GM12878 (cell line): Measurements from ENCODE around the gene KRT78. TPM values are rescaled to one million over a fixed set of nuclear protein-coding genes. Genes with fewer than 3 reads are reported as not detected.

Experiments used
- ATAC-seq: fragments of 200-7000 bp; cut with Tn5 transposase; 3 replicates; pipeline ENCODE4 v1.9.1; 2020; ENCODE audit warnings: mild to moderate bottlenecking, moderate library complexity
- BruUV-seq: library from RNA; stranded (reverse); fragments of 400-500 nt; replicated peaks from 2 replicates; lab custom pipeline; 2021; lab: Mats Ljungman, UMichigan
- CTCF ChIA-PET: fragments of 300-600 bp; sonication (Branson Sonifier 250); formaldehyde crosslinking; extraction: SDS; loops from one replicate; lab custom pipeline; 2021; ENCODE audit warnings: inconsistent platforms; lab: Yijun Ruan, JAX
- POLR2A ChIA-PET: fragments of 350-600 bp; formaldehyde crosslinking; extraction: SDS; loops from one replicate; lab custom pipeline; 2021; ENCODE audit warnings: inconsistent platforms; lab: Charles Lee
- RAD21 ChIA-PET: fragments of 300-600 bp; sonication (Branson Sonifier 250); formaldehyde crosslinking; loops from one replicate; lab custom pipeline; 2023; ENCODE audit warnings: antibody characterized with exemption; ENCODE audit not compliant: unreplicated experiment; lab: Charles Lee
- SMC1A ChIA-PET: fragments of 300-600 bp; sonication (Branson Sonifier 250); formaldehyde crosslinking; loops from one replicate; lab custom pipeline; 2023; ENCODE audit not compliant: unreplicated experiment, uncharacterized antibody; lab: Charles Lee
- DNase-seq: peaks from one replicate; pipeline ENCODE4 v3.0.0-alpha.2; 2011; ENCODE audit warnings: low read depth, low spot score
- FAIRE-seq: peaks from 3 replicates; lab custom pipeline; 2011; peaks lifted over from hg19 to GRCh38; lab: Jason Lieb, UNC
- H2AFZ ChIP-seq: 2 replicates; pipeline ENCODE4 v1.6.0; 2011; ENCODE audit warnings: low read depth, low read length, control low read depth; ENCODE audit not compliant: control insufficient read depth
- H3K27ac ChIP-seq: 2 replicates; pipeline ENCODE4 v1.5.1; 2011; ENCODE audit warnings: control low read depth; ENCODE audit not compliant: control insufficient read depth, insufficient read depth
- H3K27me3 ChIP-seq, 2 experiments: replicated peaks in 1 of 2; 2 replicates each; pipeline versions ENCODE4 v1.6.0 to v1.6.1; 2011; ENCODE audit warnings: low read length in 1 of 2; ENCODE audit not compliant: control insufficient read depth in 2 of 2, insufficient read depth in 2 of 2
- H3K36me3 ChIP-seq, 2 experiments: 2 replicates each; pipeline ENCODE4 v1.5.1; 2011; ENCODE audit warnings: low read length in 1 of 2; ENCODE audit not compliant: control insufficient read depth in 2 of 2, insufficient read depth in 2 of 2
- H3K4me1 ChIP-seq: 2 replicates; pipeline ENCODE4 v1.6.1; 2011; ENCODE audit warnings: mild to moderate bottlenecking, low read length, moderate library complexity, mixed read lengths; ENCODE audit not compliant: control insufficient read depth, insufficient read depth
- H3K4me2 ChIP-seq: 2 replicates; pipeline ENCODE4 v1.6.0; 2011; ENCODE audit warnings: control low read depth; ENCODE audit not compliant: control insufficient read depth, insufficient read depth
- H3K4me3 ChIP-seq: fragments of 200-600 bp; sonication (generic); 2 replicates; pipeline ENCODE4 v1.5.1; 2016
- H3K79me2 ChIP-seq: 2 replicates; pipeline ENCODE4 v1.6.0; 2011; ENCODE audit warnings: low read length; ENCODE audit not compliant: control insufficient read depth, insufficient read depth
- H3K9ac ChIP-seq: 2 replicates; pipeline ENCODE4 v1.8.0; 2011; ENCODE audit warnings: low read length, control low read depth, mixed read lengths; ENCODE audit not compliant: control insufficient read depth, insufficient read depth
- H3K9me3 ChIP-seq: replicated peaks from 3 replicates; pipeline ENCODE4 v1.5.1; 2011; ENCODE audit warnings: mild to moderate bottlenecking, low read length; ENCODE audit not compliant: control insufficient read depth, insufficient read depth
- H4K20me1 ChIP-seq: 2 replicates; pipeline ENCODE4 v1.6.0; 2011; ENCODE audit not compliant: control insufficient read depth, insufficient read depth
- EZH2 ChIP-seq: IDR thresholded peaks from 2 replicates; pipeline ENCODE4 v1.6.1; 2012; ENCODE audit warnings: low read depth, mild to moderate bottlenecking, control low read depth, inconsistent platforms, low read length, borderline replicate concordance; ENCODE audit not compliant: control insufficient read depth
- HDGF ChIP-seq: fragments of 450-650 bp; IDR thresholded peaks from 2 replicates; pipeline ENCODE4 v1.6.1; 2016; ENCODE audit warnings: antibody characterized with exemption
- MEF2A ChIP-seq: IDR thresholded peaks from 2 replicates; pipeline ENCODE4 v1.6.1; 2011; ENCODE audit warnings: low read depth, mild to moderate bottlenecking, low read length, moderate library complexity; ENCODE audit not compliant: insufficient read depth
- PAX8 ChIP-seq: fragments of 450-650 bp; IDR thresholded peaks from 2 replicates; pipeline ENCODE4 v1.6.1; 2017; ENCODE audit warnings: mild to moderate bottlenecking, moderate library complexity
- TBL1XR1 ChIP-seq: IDR thresholded peaks from 2 replicates; pipeline ENCODE4 v1.6.1; 2012; ENCODE audit warnings: low read depth, low read length, improper control_type of control experiment
- WRNIP1 ChIP-seq: IDR thresholded peaks from 2 replicates; pipeline ENCODE4 v1.6.1; 2011; ENCODE audit warnings: low read depth, low read length, improper control_type of control experiment, borderline replicate concordance
- ZSCAN29 ChIP-seq: fragments of 450-650 bp; IDR thresholded peaks from 2 replicates; pipeline ENCODE4 v1.6.1; 2017; ENCODE audit warnings: mild to moderate bottlenecking, moderate library complexity
- WGBS: methylation state at CpG from one replicate; pipeline ENCODE4 v1.1.6; 2016; ENCODE audit warnings: low lambda C conversion rate; ENCODE audit not compliant: insufficient replicate concordance, insufficient coverage; ENCODE audit errors: missing lambda C conversion rate; 5-methylcytosine and 5-hydroxymethylcytosine counted together
- in situ Hi-C: fragments of 300-500 bp; cut with MboI; formaldehyde crosslinking; loops from 9 replicates; pipeline ENCODE4 v1.14.3; 2018; ENCODE audit warnings: mixed read lengths
- intact Hi-C: fragments of 100-400 bp; cut with micrococcal nuclease; formaldehyde crosslinking; loops from one replicate; pipeline ENCODE4 v1.14.2; 2022; ENCODE audit not compliant: unreplicated experiment
- polyA plus RNA-seq, 11 experiments: library from polyadenylated mRNA; depleted of rRNA in 4 of 11; unstranded in 6 of 11; stranded (reverse) in 5 of 11; fragments of >200 nt; fragmentation: Nextera tagmentation in 4 of 11; fragmentation: Illumina TruSeq in 1 of 11; extraction: Ambion mirVana in 4 of 11; extraction: Trizol in 1 of 11; gene quantifications; 1 replicate in 1 of 11; 2 replicates in 10 of 11; pipeline versions ENCODE4 v1.2.1 to v1.2.3, GENCODE V29; 2011 to 2016; ENCODE audit warnings: inconsistent platforms in 2 of 11, missing spikeins in 2 of 11, low read depth in 1 of 11
- total RNA-seq, 4 experiments: library from RNA; depleted of rRNA in 3 of 4; stranded (reverse); fragments of >200 nt in 3 of 4; fragmentation: Illumina TruSeq in 1 of 4; extraction: Trizol in 1 of 4; gene quantifications; 2 replicates each; pipeline versions ENCODE4 v1.2.1 to v1.2.3, GENCODE V29; 2013 to 2021
- TF ChIP-seq, protein P1 (sequence below): fragments of 450-650 bp; IDR thresholded peaks from 2 replicates; pipeline ENCODE4 v1.6.1; 2014; ENCODE audit warnings: mild to moderate bottlenecking
- TF ChIP-seq, protein P2 (sequence below): fragments of 450-650 bp; IDR thresholded peaks from 2 replicates; pipeline ENCODE4 v1.6.1; 2018; ENCODE audit warnings: mild to moderate bottlenecking, low read depth, moderate library complexity; ENCODE audit not compliant: partially characterized antibody

KRT78 gene
- total and polyA plus RNA-seq, 10 of the 15 experiments (the other 5 are each of a cell fraction or from before 2014, with no cell fraction given), result 0.07 TPM; not detected in 9

DNA sequence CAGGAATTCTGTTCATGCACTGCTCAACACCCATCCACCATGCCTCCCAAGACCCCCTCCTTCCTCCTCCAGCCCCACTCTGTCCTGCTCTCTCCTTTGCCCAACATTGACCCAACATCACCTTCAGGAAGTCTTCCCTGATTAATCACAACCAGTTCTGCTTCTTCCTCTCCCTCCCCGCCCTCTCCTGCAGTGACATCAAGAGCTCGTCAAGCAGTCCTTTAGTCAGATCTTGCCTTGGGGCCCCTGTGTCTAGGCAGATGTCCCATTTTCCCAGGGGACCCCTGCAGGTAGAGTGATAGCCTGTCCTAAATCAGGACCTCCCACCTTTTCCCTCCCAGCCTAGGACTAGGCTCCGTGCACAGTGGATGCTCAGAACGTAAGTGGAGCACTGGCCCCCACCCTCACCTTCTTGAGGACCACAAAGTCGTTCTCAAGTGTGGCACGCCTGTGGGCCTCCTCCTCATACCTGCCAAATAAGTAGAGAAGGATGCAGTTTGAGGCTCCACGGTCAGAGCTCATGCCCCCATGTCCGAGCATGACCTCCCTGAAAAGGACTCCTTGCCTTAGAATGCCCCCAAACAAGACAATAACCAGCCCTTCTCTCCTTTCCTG, 2.3 kb downstream of the KRT78 start:
- ChIA-PET CTCF (no interaction called here), RAD21 (no interaction called here), POLR2A (no interaction called here), SMC1A (no interaction called here)
- Histone ChIP-seq H3K27me3 (no peaks in the 10 kb centered on the region; a peak in 3 of 4 replicates), H2AFZ (no peak overlapping the region), H3K27ac (no peak overlapping the region), H4K20me1 (no peaks in the 10 kb centered on the region), H3K9me3 (no peaks in the 10 kb centered on the region), H3K9ac (no peak overlapping the region), H3K4me2 (no peak overlapping the region), H3K4me3 (no peak overlapping the region), H3K4me1 (no peaks in the 10 kb centered on the region), H3K79me2 (no peaks in the 10 kb centered on the region), H3K36me3 (no peaks in the 10 kb centered on the region)
- ATAC-seq, result no peak
- intact Hi-C loops (no loop called here), in situ Hi-C loops (no loop called here)
- TF ChIP-seq WRNIP1, result no peak
- no peak for TF ChIP-seq EZH2
- no peak for TF ChIP-seq PAX8
- no peak for TF ChIP-seq HDGF
- no peak for TF ChIP-seq TBL1XR1
- no peak for TF ChIP-seq MEF2A
- no peak for TF ChIP-seq ZSCAN29
- TF ChIP-seq, protein P1, sequence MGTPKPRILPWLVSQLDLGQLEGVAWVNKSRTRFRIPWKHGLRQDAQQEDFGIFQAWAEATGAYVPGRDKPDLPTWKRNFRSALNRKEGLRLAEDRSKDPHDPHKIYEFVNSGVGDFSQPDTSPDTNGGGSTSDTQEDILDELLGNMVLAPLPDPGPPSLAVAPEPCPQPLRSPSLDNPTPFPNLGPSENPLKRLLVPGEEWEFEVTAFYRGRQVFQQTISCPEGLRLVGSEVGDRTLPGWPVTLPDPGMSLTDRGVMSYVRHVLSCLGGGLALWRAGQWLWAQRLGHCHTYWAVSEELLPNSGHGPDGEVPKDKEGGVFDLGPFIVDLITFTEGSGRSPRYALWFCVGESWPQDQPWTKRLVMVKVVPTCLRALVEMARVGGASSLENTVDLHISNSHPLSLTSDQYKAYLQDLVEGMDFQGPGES, result no peak
- TF ChIP-seq, protein P2, sequence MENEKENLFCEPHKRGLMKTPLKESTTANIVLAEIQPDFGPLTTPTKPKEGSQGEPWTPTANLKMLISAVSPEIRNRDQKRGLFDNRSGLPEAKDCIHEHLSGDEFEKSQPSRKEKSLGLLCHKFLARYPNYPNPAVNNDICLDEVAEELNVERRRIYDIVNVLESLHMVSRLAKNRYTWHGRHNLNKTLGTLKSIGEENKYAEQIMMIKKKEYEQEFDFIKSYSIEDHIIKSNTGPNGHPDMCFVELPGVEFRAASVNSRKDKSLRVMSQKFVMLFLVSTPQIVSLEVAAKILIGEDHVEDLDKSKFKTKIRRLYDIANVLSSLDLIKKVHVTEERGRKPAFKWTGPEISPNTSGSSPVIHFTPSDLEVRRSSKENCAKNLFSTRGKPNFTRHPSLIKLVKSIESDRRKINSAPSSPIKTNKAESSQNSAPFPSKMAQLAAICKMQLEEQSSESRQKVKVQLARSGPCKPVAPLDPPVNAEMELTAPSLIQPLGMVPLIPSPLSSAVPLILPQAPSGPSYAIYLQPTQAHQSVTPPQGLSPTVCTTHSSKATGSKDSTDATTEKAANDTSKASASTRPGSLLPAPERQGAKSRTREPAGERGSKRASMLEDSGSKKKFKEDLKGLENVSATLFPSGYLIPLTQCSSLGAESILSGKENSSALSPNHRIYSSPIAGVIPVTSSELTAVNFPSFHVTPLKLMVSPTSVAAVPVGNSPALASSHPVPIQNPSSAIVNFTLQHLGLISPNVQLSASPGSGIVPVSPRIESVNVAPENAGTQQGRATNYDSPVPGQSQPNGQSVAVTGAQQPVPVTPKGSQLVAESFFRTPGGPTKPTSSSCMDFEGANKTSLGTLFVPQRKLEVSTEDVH, result no peak
- no peak for DNase-seq
- no peak for FAIRE-seq
- no TSS peak for BruUV-seq
- 16% methylated on average over 8 of the region's 8 CpGs for WGBS
